DMS114 treated with DMSO at 0.1 percent for 48 hours (cell line): ENCODE measurements around the gene PRODH2.

ENCODE experiments used
- DNase-seq: peaks from one replicate; lab custom pipeline; 2025; ENCODE audit not compliant: unreplicated experiment; lab: John Stamatoyannopoulos, UW

Gene PRODH2

GRCh38 chr19:35757749-35758608, 54.7 kb downstream of the PRODH2 start, which contains the start of gene PROSER3:
PROSER3 (plus strand) TSS chr19:35758176; CDS start chr19:35758216, 40 bp downstream.
- DNase-seq: peak; percentile 99

- DNase-seq: no peak
Measured at GRCh38 chr19:35757231-35757748, 55.4 kb downstream of the PRODH2 start.

- no peak for DNase-seq
Measured at GRCh38 chr19:35756377-35757230, 56.0 kb downstream of the PRODH2 start, which contains the start of gene HSPB6. HSPB6 (minus strand) TSS chr19:35757029; CDS start chr19:35757008, 21 bp downstream.

- DNase-seq: no peak
Measured at GRCh38 chr19:35755550-35756376, 56.9 kb downstream of the PRODH2 start.

GRCh38 chr19:35755131-35755549, 57.5 kb downstream of the PRODH2 start:
- no peak for DNase-seq

GRCh38 chr19:35754370-35755130, 58.1 kb downstream of the PRODH2 start:
- no peak for DNase-seq

- no peak for DNase-seq
Measured at GRCh38 chr19:35753634-35754369, 58.8 kb downstream of the PRODH2 start.

- DNase-seq: no peak
Measured at GRCh38 chr19:35752746-35753350, 59.8 kb downstream of the PRODH2 start.

GRCh38 chr19:35751839-35752745, 60.6 kb downstream of the PRODH2 start:
- DNase-seq: no peak

- no peak for DNase-seq
Measured at GRCh38 chr19:35750167-35750566, 62.5 kb downstream of the PRODH2 start.
